Colon (tissue), 2 donors: ENCODE results near the gene MYO1B.

Source experiments
- FAIRE-seq: peaks from 2 replicates; lab custom pipeline; 2012; peaks lifted over from hg19 to GRCh38; lab: Jason Lieb, UNC
- donor health status: control.
- donor health status: control.

Gene MYO1B

GRCh38 chr2:191322828-191323506 is 77.8 kb downstream of the MYO1B start:
- no peak for FAIRE-seq

- no peak for FAIRE-seq
Observed at GRCh38 chr2:191325651-191326365, 80.6 kb downstream of the MYO1B start.

- no peak for FAIRE-seq
Observed at GRCh38 chr2:191327484-191327883, 82.3 kb downstream of the MYO1B start.

- no peak for FAIRE-seq
Observed at GRCh38 chr2:191328150-191328809, 83.1 kb downstream of the MYO1B start.

- FAIRE-seq = no peak
Observed at GRCh38 chr2:191329841-191330240, 84.6 kb downstream of the MYO1B start.

- FAIRE-seq = no peak
Observed at GRCh38 chr2:191333911-191334357, 88.7 kb downstream of the MYO1B start.

GRCh38 chr2:191335875-191336464 is 90.8 kb downstream of the MYO1B start:
- no peak for FAIRE-seq

GRCh38 chr2:191341436-191341835 is 96.2 kb downstream of the MYO1B start:
- no peak for FAIRE-seq

- FAIRE-seq = no peak
Observed at GRCh38 chr2:191343796-191344338, 98.7 kb downstream of the MYO1B start.

- no peak for FAIRE-seq
Observed at GRCh38 chr2:191345788-191346187, 100.6 kb downstream of the MYO1B start.

- FAIRE-seq = no peak
Observed at GRCh38 chr2:191347154-191347553, 102.0 kb downstream of the MYO1B start.

- FAIRE-seq = no peak
Observed at GRCh38 chr2:191347881-191348280, 102.7 kb downstream of the MYO1B start.

- no peak for FAIRE-seq
Observed at GRCh38 chr2:191349990-191350389, 104.8 kb downstream of the MYO1B start.

GRCh38 chr2:191350826-191351225 is 105.6 kb downstream of the MYO1B start:
- FAIRE-seq = no peak

GRCh38 chr2:191351298-191351697 is 106.1 kb downstream of the MYO1B start:
- FAIRE-seq = no peak

- FAIRE-seq = no peak
Observed at GRCh38 chr2:191351921-191352320, 106.7 kb downstream of the MYO1B start.

- no peak for FAIRE-seq
Observed at GRCh38 chr2:191352536-191352935, 107.3 kb downstream of the MYO1B start.

GRCh38 chr2:191355170-191355758 is 110.1 kb downstream of the MYO1B start:
- FAIRE-seq = no peak

- no peak for FAIRE-seq
Observed at GRCh38 chr2:191357678-191358077, 112.5 kb downstream of the MYO1B start.

GRCh38 chr2:191358325-191359025 is 113.3 kb downstream of the MYO1B start:
- FAIRE-seq = no peak

- no peak for FAIRE-seq
Observed at GRCh38 chr2:191359133-191359532, 113.9 kb downstream of the MYO1B start.
